ENCODE data around the gene FOXRED1. TPM values are rescaled to one million over a fixed set of nuclear protein-coding genes. Genes with fewer than 3 reads are reported as not detected.
"Not testable (repeated sequence)": the region's sequence is repeated elsewhere in the genome, so short reads cannot be mapped to it uniquely, and the experiment has no call there.

Gene FOXRED1
- total RNA-seq, 1 donor from 2014 or later, result 11.2 TPM

- no peak for DNase-seq
These were observed 8.8 kb downstream of the FOXRED1 start for GRCh38 chr11:126277780-126278179.

- DNase-seq, result no peak
These were observed 10.2 kb downstream of the FOXRED1 start for GRCh38 chr11:126279191-126279590.

GRCh38 chr11:126280595-126280994 lies 11.6 kb downstream of the FOXRED1 start:
- no peak for DNase-seq

- no peak for DNase-seq
These were observed 12.3 kb downstream of the FOXRED1 start for GRCh38 chr11:126281245-126281644.

GRCh38 chr11:126281666-126282175 lies 12.8 kb downstream of the FOXRED1 start:
- DNase-seq, result no peak

GRCh38 chr11:126282361-126282735 lies 13.4 kb downstream of the FOXRED1 start:
- DNase-seq, result peak; percentile 42

GRCh38 chr11:126282736-126283591 lies 14.0 kb downstream of the FOXRED1 start, which contains the start of gene TIRAP:
Gene TIRAP (plus strand): TSS chr11:126283093. CDS start chr11:126290895, 7,802 bp downstream.
- DNase-seq, result peak; percentile 56

GRCh38 chr11:126284829-126285228 lies 15.9 kb downstream of the FOXRED1 start:
- peak; percentile 93 for DNase-seq

GRCh38 chr11:126288237-126288636 lies 19.3 kb downstream of the FOXRED1 start:
- no peak for DNase-seq

GRCh38 chr11:126290887-126291286 lies 21.9 kb downstream of the FOXRED1 start:
- DNase-seq, result no peak

GRCh38 chr11:126293726-126294125 lies 24.8 kb downstream of the FOXRED1 start:
- DNase-seq, result no peak

- no peak for DNase-seq
These were observed 28.1 kb downstream of the FOXRED1 start for GRCh38 chr11:126297004-126297403.

- peak; percentile 95 for DNase-seq
These were observed 34.9 kb downstream of the FOXRED1 start, which contains the start of gene DCPS for GRCh38 chr11:126303623-126304456. Gene DCPS (plus strand): TSS chr11:126304060. CDS start chr11:126304081, 21 bp downstream.

GRCh38 chr11:126304457-126305075 lies 35.6 kb downstream of the FOXRED1 start:
- DNase-seq, result no peak

- DNase-seq, result no peak
These were observed 36.7 kb downstream of the FOXRED1 start for GRCh38 chr11:126305699-126306098.

GRCh38 chr11:126307706-126308105 lies 38.8 kb downstream of the FOXRED1 start:
- DNase-seq, result peak; percentile 71

GRCh38 chr11:126308271-126308671 lies 39.3 kb downstream of the FOXRED1 start:
- DNase-seq, result no peak

GRCh38 chr11:126308771-126309170 lies 39.8 kb downstream of the FOXRED1 start:
- not testable (repeated sequence) for DNase-seq

- DNase-seq, result peak; percentile 91
These were observed 41.4 kb downstream of the FOXRED1 start for GRCh38 chr11:126310200-126310991.

GRCh38 chr11:126310992-126311310 lies 42.0 kb downstream of the FOXRED1 start:
- no peak for DNase-seq

GRCh38 chr11:126311401-126312291 lies 42.7 kb downstream of the FOXRED1 start:
- no peak for DNase-seq
